Omental fat pad (tissue), 4 donors: ENCODE data around the gene MEF2A. TPM values are rescaled to one million over a fixed set of nuclear protein-coding genes. Genes with fewer than 3 reads are reported as not detected.

Experiments
- ATAC-seq: fragments of 150-250 bp; one replicate; pipeline ENCODE4 v1.9.1; 2016; ENCODE audit warnings: mild to moderate bottlenecking, moderate library complexity; ENCODE audit not compliant: low FRiP score
- DNase-seq: peaks from one replicate; pipeline ENCODE4 v3.0.0-alpha.2; 2019; ENCODE audit warnings: low spot score
- CTCF ChIP-seq, 3 donors: fragments of 450-650 bp; IDR thresholded peaks; one replicate each; pipeline ENCODE4 v1.5.1; 2016 to 2017; ENCODE audit warnings: antibody characterized with exemption in 3 of 3, mild to moderate bottlenecking in 3 of 3, moderate library complexity in 2 of 3
- small RNA-seq: library from RNA; depleted of rRNA; stranded (forward); fragments of <200 nt; gene quantifications from one replicate; pipeline ENCODE3, GENCODE V24; 2016
- total RNA-seq, 4 donors: library from RNA; depleted of rRNA; stranded (reverse); fragments of >200 nt; gene quantifications; one replicate each; pipeline ENCODE4 v1.1.0, GENCODE V29; 2016

MEF2A gene
- total RNA-seq, 4 donors from 2014 or later, result 47.8 to 74.4 (median 54.0) TPM

GRCh38 chr15:99752556-99752955, 186.8 kb downstream of the MEF2A start:
- ATAC-seq, result no peak
- no peak for TF ChIP-seq CTCF (IDR thresholded peaks at IDR 0.05)

GRCh38 chr15:99753066-99753465, 187.3 kb downstream of the MEF2A start:
- ATAC-seq (no peak), DNase-seq (no peak)
- TF ChIP-seq CTCF (IDR thresholded peaks at IDR 0.05), result no peak

More at GRCh38 chr15:99752556-99752955, 186.8 kb downstream of the MEF2A start:
- no peak for DNase-seq

GRCh38 chr15:99755692-99756409, 190.1 kb downstream of the MEF2A start:
- DNase-seq, result no peak
- ATAC-seq, result peak; percentile 84

GRCh38 chr15:99762288-99762687, 196.5 kb downstream of the MEF2A start:
- DNase-seq (no peak), ATAC-seq (no peak)
- no peak for TF ChIP-seq CTCF (IDR thresholded peaks at IDR 0.05)

More at GRCh38 chr15:99755692-99756409, 190.1 kb downstream of the MEF2A start:
- TF ChIP-seq CTCF (IDR thresholded peaks at IDR 0.05), result no peak

GRCh38 chr15:99763827-99764226, 198.0 kb downstream of the MEF2A start:
- no peak for ATAC-seq
- DNase-seq, result no peak
- no peak for TF ChIP-seq CTCF (IDR thresholded peaks at IDR 0.05)

GRCh38 chr15:99764522-99764921, 198.7 kb downstream of the MEF2A start:
- ATAC-seq (no peak), DNase-seq (no peak)
- no peak for TF ChIP-seq CTCF (IDR thresholded peaks at IDR 0.05)

Small RNAs within 50 kb of the gene (small RNA-seq; reads per million reads assigned to genes)
- not detected for gene RF00019

Other genes with a start within 250 kb of the MEF2A start
- 10 to 100 TPM in 2 of 4 donors, 1 to 10 TPM in 2; 5.0 to 17.5 (median 9.5) TPM for gene LYSMD4, start 167.5 kb downstream of the MEF2A start, total RNA-seq